DND-41 (cell line): ENCODE data around the gene CACNB3.

Experiments used
- EZH2 ChIP-seq: IDR thresholded peaks from 3 replicates; pipeline ENCODE4 v1.6.1; 2012; ENCODE audit warnings: borderline replicate concordance, low read depth, mild to moderate bottlenecking, moderate library complexity, low read length, inconsistent platforms; ENCODE audit not compliant: severe bottlenecking
- TF ChIP-seq, protein P1 (sequence below): IDR thresholded peaks from 2 replicates; pipeline ENCODE4 v1.5.1; 2012; ENCODE audit warnings: borderline replicate concordance, low read length, moderate library complexity, mild to moderate bottlenecking; ENCODE audit not compliant: poor library complexity, severe bottlenecking; ENCODE audit errors: extremely low read depth

DNA sequence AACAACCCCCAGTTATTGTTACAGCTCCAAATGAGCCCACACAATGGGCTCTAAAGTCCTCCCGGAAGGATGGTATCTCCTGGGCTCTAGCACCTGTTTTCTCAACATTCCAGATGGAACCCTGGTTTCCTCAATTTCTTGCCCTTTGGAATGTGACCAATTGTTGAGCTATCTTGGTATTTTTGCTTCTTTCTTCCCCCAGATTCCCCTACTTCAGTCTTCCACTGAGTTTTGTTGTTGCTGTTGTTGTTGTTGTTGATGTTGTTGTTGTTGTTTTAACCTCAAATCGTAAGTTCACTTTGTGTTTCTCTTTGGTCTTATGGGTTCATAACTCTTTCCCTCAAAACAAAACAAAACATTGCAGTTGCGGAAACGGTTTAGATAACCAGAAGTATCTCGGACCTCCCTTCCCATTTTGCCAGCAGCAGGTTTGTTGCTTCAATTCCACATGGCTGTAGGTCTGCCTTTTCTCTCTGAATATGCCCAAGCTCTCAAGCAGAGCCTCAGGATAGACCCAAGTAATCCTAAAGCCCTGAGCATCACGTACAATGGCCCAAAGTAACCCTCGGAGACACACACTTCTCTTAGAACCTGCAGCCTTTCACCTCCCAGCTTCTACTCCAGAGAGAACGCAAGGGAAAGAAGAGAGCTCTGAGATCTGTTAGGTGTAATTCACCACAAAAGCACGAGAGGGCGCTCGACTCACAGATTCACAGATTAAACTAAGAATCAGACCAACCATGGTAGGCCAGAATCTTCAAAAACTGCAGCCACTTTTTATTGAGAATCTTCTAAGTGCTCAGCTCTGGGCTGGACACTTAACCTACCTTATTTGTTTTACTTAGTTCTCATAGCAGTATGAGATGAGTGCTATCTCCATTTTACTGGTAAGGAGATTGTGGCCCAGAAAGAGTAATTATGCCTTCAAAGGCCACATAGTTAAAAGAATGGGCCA lies 34.7 kb downstream of the CACNB3 start:
- TF ChIP-seq, protein P1, sequence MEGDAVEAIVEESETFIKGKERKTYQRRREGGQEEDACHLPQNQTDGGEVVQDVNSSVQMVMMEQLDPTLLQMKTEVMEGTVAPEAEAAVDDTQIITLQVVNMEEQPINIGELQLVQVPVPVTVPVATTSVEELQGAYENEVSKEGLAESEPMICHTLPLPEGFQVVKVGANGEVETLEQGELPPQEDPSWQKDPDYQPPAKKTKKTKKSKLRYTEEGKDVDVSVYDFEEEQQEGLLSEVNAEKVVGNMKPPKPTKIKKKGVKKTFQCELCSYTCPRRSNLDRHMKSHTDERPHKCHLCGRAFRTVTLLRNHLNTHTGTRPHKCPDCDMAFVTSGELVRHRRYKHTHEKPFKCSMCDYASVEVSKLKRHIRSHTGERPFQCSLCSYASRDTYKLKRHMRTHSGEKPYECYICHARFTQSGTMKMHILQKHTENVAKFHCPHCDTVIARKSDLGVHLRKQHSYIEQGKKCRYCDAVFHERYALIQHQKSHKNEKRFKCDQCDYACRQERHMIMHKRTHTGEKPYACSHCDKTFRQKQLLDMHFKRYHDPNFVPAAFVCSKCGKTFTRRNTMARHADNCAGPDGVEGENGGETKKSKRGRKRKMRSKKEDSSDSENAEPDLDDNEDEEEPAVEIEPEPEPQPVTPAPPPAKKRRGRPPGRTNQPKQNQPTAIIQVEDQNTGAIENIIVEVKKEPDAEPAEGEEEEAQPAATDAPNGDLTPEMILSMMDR = peak; percentile 96
- no peak for TF ChIP-seq EZH2
